NCI-H1694 (cell line): ENCODE measurements around the gene C1orf87.

Experiments
- DNase-seq: peaks from one replicate; lab custom pipeline; 2025; lab: John Stamatoyannopoulos, UW

Gene C1orf87

DNA sequence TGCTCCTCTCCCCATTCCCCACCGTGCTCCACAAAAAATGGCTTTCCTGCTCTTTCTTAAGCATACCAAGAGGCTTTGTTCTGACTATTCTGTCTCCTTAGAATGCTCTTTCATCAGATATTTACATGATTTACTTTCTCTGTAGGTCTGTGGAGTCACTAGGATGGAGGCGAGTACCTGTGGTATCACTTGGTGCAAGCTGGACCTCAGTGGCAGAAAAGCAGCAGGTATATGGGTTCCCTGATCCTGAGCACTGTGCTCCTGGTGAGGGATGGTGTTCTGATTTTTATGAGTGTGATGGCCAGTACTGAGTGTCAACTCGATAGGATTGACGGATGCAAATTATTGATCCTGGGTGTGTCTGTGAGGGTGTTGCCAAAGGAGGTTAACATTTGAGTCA lies 10.0 kb downstream of the C1orf87 start:
- no peak for DNase-seq

DNA sequence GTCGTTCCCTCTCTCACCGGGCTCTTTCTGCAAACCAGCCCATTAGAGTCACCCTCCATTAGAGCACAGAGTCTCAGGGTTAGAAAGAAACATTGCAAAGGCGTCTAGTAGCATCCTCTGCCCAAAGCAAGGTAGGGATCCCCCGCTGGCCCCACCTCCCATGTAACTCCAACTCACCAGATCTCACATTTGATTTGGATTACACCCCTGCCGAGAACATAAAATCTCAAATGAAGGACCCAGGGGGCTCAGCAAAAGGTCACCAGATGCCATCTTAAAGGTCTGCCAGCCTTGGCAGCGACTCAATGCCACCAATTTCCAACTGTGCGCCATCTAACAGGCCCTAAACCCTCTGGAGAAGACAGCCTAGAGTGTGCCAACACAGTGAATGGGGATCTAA lies 14.1 kb downstream of the C1orf87 start:
- no peak for DNase-seq

DNA sequence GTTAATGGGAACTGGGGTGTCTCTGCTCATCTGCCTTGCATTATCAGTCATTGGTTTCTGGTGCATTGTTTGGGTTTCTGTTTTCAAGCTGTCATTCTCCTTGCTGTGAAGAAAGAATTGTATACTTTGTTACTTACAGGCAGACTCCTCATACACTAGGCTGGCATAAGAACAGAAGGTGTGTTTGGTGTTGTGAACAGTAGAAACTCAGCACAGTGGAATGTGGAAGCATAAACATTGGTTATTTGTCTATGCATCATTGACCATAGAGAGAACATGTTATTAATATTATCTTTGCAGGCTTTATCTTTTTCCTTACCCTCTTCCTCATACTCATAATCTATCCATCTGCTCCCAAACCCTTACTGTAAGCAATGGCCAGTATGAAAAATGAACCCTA lies 18.2 kb downstream of the C1orf87 start:
- no peak for DNase-seq

- no peak for DNase-seq
Observed at GRCh38 chr1:60054374-60054773, 19.2 kb downstream of the C1orf87 start.

DNA sequence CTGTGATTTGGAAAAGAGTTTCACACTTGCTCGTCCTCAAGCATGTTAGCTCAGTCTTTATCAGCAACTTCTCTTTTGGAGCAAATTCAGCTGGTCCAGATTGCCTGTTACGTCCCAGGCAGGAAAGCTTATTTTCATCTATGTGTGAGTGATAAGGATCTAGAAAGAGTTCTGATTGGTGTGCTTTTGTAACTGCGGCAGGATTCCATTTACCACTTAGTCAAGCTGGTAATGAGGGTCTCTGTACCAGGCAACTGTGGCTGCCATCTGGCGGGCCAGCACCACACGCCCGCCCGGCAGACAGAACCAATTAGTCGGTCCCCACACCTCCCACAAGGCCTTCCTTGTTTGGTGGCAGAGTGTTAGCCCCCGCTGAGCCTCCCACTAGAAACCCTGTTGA lies 21.0 kb downstream of the C1orf87 start:
- DNase-seq: no peak

GRCh38 chr1:60051191-60051590 lies 22.4 kb downstream of the C1orf87 start:
- DNase-seq: no peak

DNA sequence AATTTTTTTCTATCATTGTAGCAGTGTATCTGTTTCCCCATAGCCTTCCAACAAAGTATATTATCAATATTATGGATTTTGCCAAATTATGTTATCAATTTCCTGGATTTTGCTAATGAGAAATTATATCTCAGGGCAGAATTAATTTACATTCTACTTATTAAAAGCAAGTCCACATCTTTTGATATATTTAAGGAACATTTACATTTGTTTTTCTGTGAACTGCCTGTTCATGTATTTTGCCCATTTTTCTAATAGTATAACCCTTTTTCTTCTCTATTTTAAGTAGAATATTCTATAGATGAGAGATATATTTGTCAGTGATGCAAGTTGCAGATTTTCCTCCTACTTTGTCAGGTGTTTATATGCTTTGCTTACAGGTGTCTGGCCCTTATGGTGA lies 24.4 kb downstream of the C1orf87 start:
- DNase-seq: no peak

DNA sequence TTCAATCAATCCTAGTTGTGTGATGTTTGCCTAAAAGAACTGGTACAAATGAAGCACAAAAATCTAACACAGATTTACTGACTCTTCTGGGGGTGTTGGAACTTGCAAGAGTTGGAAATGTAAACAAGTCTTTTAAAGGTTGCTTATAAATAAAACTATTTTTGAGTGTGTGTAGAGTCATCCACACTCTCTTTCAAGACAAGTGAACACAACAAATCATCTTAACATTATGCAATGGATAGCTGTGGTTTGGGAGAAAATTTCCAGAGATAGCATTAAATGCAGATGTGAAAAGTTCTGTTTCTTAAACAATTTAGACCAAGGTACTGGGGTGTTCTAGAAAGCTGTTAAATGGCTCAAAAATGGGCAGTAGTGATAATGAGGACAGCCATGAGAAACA lies 28.7 kb downstream of the C1orf87 start:
- no peak for DNase-seq

GRCh38 chr1:60041783-60042182 lies 31.8 kb downstream of the C1orf87 start:
- no peak for DNase-seq

GRCh38 chr1:60037669-60038068 lies 35.9 kb downstream of the C1orf87 start:
- DNase-seq: no peak

GRCh38 chr1:60036856-60037460 lies 36.6 kb downstream of the C1orf87 start:
- no peak for DNase-seq

- DNase-seq: no peak
Observed at GRCh38 chr1:60035921-60036320, 37.6 kb downstream of the C1orf87 start.

DNA sequence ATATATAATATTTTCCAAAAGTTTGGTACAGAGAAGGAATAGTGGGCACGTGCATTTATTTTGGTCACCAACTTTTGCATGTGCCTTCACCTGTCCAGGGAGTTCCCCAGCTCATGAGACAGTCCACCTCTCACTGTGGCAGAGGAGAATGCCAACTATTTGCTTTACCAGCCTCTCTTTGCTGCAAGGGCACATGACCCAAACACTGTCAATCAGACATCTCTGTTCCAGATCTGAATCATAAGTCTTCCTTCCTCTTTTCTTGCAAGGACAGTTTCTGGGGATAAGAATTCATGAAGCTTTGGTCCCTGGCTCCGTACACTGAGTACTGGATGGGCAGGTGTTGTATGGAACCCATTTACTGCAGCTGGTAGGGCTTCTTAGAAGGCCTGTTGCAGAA lies 38.6 kb downstream of the C1orf87 start:
- no peak for DNase-seq

DNA sequence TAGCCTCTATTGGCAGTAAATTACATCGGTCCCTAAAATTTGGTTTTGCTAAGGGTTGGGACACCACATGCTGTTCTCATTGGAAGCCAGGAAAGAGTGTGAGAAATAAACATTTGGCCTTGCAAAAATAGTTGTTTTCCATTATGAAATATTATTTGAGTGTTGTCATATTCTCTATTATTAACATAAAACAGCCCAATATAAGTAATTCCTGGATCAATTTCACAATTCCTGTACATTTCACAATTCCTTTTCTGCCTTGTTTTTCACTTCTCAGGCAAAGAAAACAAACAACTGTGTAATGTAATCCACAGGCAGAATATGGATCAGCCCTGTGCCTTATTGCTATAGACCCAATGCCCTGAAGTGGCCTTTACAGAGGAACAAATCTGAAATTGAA lies 40.5 kb downstream of the C1orf87 start:
- no peak for DNase-seq

GRCh38 chr1:60031146-60031545 lies 42.4 kb downstream of the C1orf87 start:
- no peak for DNase-seq

DNA sequence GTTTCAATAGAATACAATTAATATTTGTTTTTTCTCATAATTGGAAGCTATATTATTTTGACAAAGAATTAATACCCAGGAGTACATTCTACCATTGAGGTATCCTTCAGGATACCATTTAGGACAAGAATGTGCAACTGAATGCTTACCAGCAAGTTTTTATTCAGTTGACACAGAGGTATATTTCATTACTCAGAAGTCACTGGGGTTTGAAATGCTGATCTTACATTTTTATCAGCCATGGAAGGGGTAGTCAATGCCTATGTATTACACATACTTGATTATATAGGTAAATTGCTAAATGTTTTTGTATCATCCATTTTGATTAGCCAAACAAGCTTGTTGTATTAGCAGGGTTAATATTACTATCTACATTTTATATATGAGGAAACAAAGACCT lies 48.0 kb downstream of the C1orf87 start:
- DNase-seq: no peak

GRCh38 chr1:60017508-60018205 lies 55.9 kb downstream of the C1orf87 start:
- no peak for DNase-seq

GRCh38 chr1:60010690-60011089 lies 62.9 kb downstream of the C1orf87 start:
- no peak for DNase-seq

DNA sequence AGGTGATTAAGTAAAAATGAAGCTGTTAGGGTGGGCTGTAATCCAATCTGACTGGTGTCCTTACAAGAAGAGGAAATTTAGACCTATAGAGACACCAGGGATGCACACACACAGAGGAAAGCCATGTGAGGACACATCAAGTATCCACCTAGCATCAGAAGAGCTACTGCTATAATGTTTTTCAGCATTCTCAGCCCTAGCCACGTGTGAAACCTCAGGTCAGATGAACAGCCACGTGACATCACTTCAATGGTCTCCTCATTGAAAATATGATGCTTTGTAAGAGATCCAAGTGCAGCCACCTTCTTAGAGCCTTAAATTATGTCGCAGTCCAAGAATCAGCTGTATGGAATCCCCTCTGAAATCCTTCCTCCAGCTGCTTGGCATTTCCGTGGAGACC lies 65.1 kb downstream of the C1orf87 start:
- DNase-seq: no peak

GRCh38 chr1:60000625-60001024 lies 72.9 kb downstream of the C1orf87 start:
- no peak for DNase-seq

DNA sequence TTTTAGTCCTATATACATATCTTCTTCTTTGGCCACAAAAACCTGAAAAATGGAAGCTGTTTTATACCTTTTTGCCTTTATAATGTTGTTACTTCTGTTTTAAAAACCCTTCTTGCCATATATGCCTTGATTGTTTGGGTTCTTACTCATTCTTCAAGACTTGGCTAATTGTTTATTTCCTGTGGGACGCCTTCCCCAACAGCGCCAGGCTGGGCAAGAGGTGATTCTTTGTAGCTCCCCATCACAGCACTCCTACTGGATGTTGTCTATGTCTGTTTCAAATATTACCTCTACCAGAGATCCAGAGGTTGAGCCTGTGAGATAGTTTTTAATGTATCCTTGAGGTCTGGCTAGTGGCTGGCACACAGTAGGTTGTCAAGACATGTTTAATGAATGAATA lies 73.8 kb downstream of the C1orf87 start:
- DNase-seq: no peak

GRCh38 chr1:59999006-59999405 lies 74.6 kb downstream of the C1orf87 start:
- no peak for DNase-seq

DNA sequence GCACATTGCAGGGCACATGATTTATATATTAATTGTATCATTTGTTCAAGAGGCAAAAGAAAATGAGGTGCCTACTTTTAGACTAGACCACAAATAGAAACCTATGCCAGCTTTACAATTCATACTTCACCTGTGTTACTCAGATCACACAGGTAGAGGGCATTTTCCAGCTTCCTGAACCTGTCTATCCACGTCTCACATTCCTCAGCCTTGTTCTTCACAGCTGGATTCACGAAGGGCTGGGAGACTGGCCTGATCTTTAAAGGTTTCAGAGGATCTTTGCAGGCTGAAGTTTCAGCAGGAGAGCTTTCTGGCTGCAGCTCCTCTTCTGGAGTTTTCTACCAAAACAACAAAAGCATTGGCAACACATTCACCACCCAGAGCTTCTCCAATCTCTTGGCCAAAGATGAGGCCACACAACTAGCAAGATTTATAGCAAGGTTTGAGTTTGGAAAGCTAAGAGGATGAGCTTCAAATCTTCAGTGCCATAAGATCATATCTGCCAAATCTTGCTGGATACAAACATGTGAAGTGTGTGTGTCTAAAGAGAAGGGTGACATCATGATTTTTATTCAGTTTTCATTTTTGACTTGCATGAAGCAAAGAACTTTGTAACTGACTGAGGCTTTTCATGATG lies 76.0 kb downstream of the C1orf87 start:
- DNase-seq: no peak
